HG02642 (cell line): Measurements from ENCODE around the gene RBM23.
A peak's percentile ranks its signal among the peaks of the same experiment; 100 is the strongest.

ENCODE experiments used
- ATAC-seq: cut with Tn5 transposase; IDR thresholded peaks from one replicate; pipeline ENCODE4 v1.9.1; 2021; ENCODE audit warnings: mild to moderate bottlenecking; ENCODE audit not compliant: unreplicated experiment, poor library complexity

Gene RBM23

GRCh38 chr14:22887260-22887989, 31.5 kb downstream of the RBM23 start:
- peak; percentile 37 for ATAC-seq

GRCh38 chr14:22886500-22887259, 32.3 kb downstream of the RBM23 start:
- ATAC-seq = peak; percentile 59

GRCh38 chr14:22885975-22886374, 33.0 kb downstream of the RBM23 start:
- ATAC-seq = no peak

GRCh38 chr14:22884738-22885523, 34.0 kb downstream of the RBM23 start:
- ATAC-seq = no peak

GRCh38 chr14:22884076-22884737, 34.7 kb downstream of the RBM23 start:
- no peak for ATAC-seq

- no peak for ATAC-seq
Observed at GRCh38 chr14:22883173-22883976, 35.6 kb downstream of the RBM23 start, which contains the start of gene REM2. Gene REM2 (plus strand): TSS chr14:22883222. CDS start chr14:22883288, 66 bp downstream.

- no peak for ATAC-seq
Observed at GRCh38 chr14:22882529-22883172, 36.3 kb downstream of the RBM23 start.

GRCh38 chr14:22882064-22882463, 36.9 kb downstream of the RBM23 start:
- no peak for ATAC-seq

GRCh38 chr14:22878271-22879246, 40.4 kb downstream of the RBM23 start:
- no peak for ATAC-seq

- ATAC-seq = no peak
Observed at GRCh38 chr14:22877000-22877501, 41.9 kb downstream of the RBM23 start.

GRCh38 chr14:22875748-22876319, 43.1 kb downstream of the RBM23 start:
- no peak for ATAC-seq

- ATAC-seq = no peak
Observed at GRCh38 chr14:22875003-22875747, 43.8 kb downstream of the RBM23 start.

GRCh38 chr14:22872833-22873520, 46.0 kb downstream of the RBM23 start:
- ATAC-seq = no peak

- peak; percentile 26 for ATAC-seq
Observed at GRCh38 chr14:22872033-22872832, 46.7 kb downstream of the RBM23 start.
